IMR-90 (cell line): ENCODE data around the gene ALKBH3. TPM values are rescaled to one million over a fixed set of nuclear protein-coding genes. Genes with fewer than 3 reads are reported as not detected.

Source experiments
- ATAC-seq: fragments of 200-7000 bp; cut with Tn5 transposase; 2 replicates; pipeline ENCODE4 v1.9.1; 2020; ENCODE audit warnings: low read depth, mild to moderate bottlenecking, moderate library complexity
- BruUV-seq: library from RNA; stranded (reverse); fragments of 400-500 nt; replicated peaks from 2 replicates; lab custom pipeline; 2021; lab: Mats Ljungman, UMichigan
- CTCF ChIA-PET: fragments of 300-600 bp; formaldehyde crosslinking; extraction: SDS; loops from one replicate; lab custom pipeline; 2021; ENCODE audit warnings: antibody characterized with exemption; lab: Yijun Ruan, JAX
- POLR2A ChIA-PET: fragments of 300-600 bp; sonication (Branson Sonifier 250); formaldehyde crosslinking; loops from one replicate; lab custom pipeline; 2022; ENCODE audit warnings: antibody characterized with exemption; ENCODE audit not compliant: unreplicated experiment; lab: Charles Lee
- DNase-seq: peaks from one replicate; pipeline ENCODE4 v3.0.0; 2013
- H2AFZ ChIP-seq: replicated peaks from 2 replicates; pipeline ENCODE3; 2013; ENCODE audit warnings: low read length, mild to moderate bottlenecking; ENCODE audit not compliant: poor library complexity
- H2AK5ac ChIP-seq: 2 replicates; pipeline ENCODE4 v1.6.1; 2013; ENCODE audit warnings: low read depth, low read length, inconsistent platforms
- H2AK9ac ChIP-seq: replicated peaks from 2 replicates; pipeline ENCODE3; 2013; ENCODE audit warnings: mild to moderate bottlenecking, low read depth, low read length, moderate library complexity; ENCODE audit not compliant: poor library complexity
- H2BK120ac ChIP-seq: 2 replicates; pipeline ENCODE4 v1.6.1; 2013; ENCODE audit warnings: low read depth, low read length, inconsistent platforms
- H2BK15ac ChIP-seq: 3 replicates; pipeline ENCODE4 v1.6.1; 2013; ENCODE audit warnings: low read depth, low read length, inconsistent platforms
- H2BK20ac ChIP-seq: 2 replicates; pipeline ENCODE4 v1.6.1; 2013; ENCODE audit warnings: low read depth, mild to moderate bottlenecking, inconsistent platforms, low read length, moderate library complexity
- H2BK5ac ChIP-seq: 2 replicates; pipeline ENCODE4 v1.6.1; 2013; ENCODE audit warnings: mild to moderate bottlenecking, low read depth, low read length, inconsistent platforms; ENCODE audit not compliant: poor library complexity, severe bottlenecking
- H3K14ac ChIP-seq: replicated peaks from 2 replicates; pipeline ENCODE4 v1.6.1; 2013; ENCODE audit warnings: low read depth, low read length, inconsistent platforms
- H3K18ac ChIP-seq: 2 replicates; pipeline ENCODE4 v1.6.1; 2013; ENCODE audit warnings: low read depth, low read length, control low read depth
- H3K23ac ChIP-seq: 2 replicates; pipeline ENCODE4 v1.6.1; 2013; ENCODE audit warnings: low read depth, low read length, inconsistent platforms
- H3K27ac ChIP-seq: 2 replicates; pipeline ENCODE4 v1.5.1; 2013; ENCODE audit warnings: mild to moderate bottlenecking, control low read depth, low read length; ENCODE audit not compliant: insufficient read depth
- H3K27me3 ChIP-seq: 2 replicates; pipeline ENCODE4 v1.6.1; 2013; ENCODE audit warnings: low read length; ENCODE audit not compliant: control insufficient read depth, insufficient read depth
- H3K36me3 ChIP-seq: 2 replicates; pipeline ENCODE4 v1.6.1; 2013; ENCODE audit warnings: low read length, mixed read lengths; ENCODE audit not compliant: control insufficient read depth, insufficient read depth
- H3K4ac ChIP-seq: 2 replicates; pipeline ENCODE4 v1.6.1; 2013; ENCODE audit warnings: low read depth, low read length, inconsistent platforms
- H3K4me1 ChIP-seq: 2 replicates; pipeline ENCODE4 v1.6.1; 2013; ENCODE audit warnings: low read length, mixed read lengths; ENCODE audit not compliant: control insufficient read depth, insufficient read depth
- H3K4me2 ChIP-seq: 2 replicates; pipeline ENCODE4 v1.6.1; 2013; ENCODE audit warnings: low read depth, mild to moderate bottlenecking, control low read depth, low read length, moderate library complexity
- H3K4me3 ChIP-seq: 2 replicates; pipeline ENCODE4 v1.5.1; 2013; ENCODE audit warnings: low read depth, mild to moderate bottlenecking, control low read depth, low read length, moderate library complexity; ENCODE audit not compliant: insufficient read depth
- H3K56ac ChIP-seq: 2 replicates; pipeline ENCODE4 v1.6.1; 2013; ENCODE audit warnings: low read length, inconsistent platforms; ENCODE audit not compliant: insufficient read depth; ENCODE audit errors: extremely low read depth
- H3K79me1 ChIP-seq, 2 experiments: 2 replicates each; pipeline ENCODE4 v1.6.1; 2013; ENCODE audit warnings: low read length in 2 of 2, inconsistent platforms in 1 of 2, low read depth in 1 of 2
- H3K9ac ChIP-seq: 2 replicates; pipeline ENCODE4 v1.6.1; 2013; ENCODE audit warnings: low read depth, low read length, control low read depth
- H3K9me1 ChIP-seq: 2 replicates; pipeline ENCODE4 v1.6.1; 2013; ENCODE audit warnings: low read length, inconsistent platforms; ENCODE audit not compliant: insufficient read depth
- H3K9me3 ChIP-seq: 2 replicates; pipeline ENCODE4 v1.6.1; 2013; ENCODE audit warnings: low read length; ENCODE audit not compliant: control insufficient read depth, insufficient read depth
- H4K20me1 ChIP-seq: 2 replicates; pipeline ENCODE4 v1.6.1; 2013; ENCODE audit warnings: low read length, inconsistent platforms; ENCODE audit not compliant: insufficient read depth
- H4K5ac ChIP-seq: 2 replicates; pipeline ENCODE4 v1.6.1; 2013; ENCODE audit warnings: mild to moderate bottlenecking, low read depth, low read length, control low read depth
- H4K8ac ChIP-seq, 2 experiments: 2 replicates each; pipeline ENCODE4 v1.6.1; 2013; ENCODE audit warnings: low read depth in 2 of 2, low read length in 2 of 2, control low read depth in 1 of 2, inconsistent platforms in 1 of 2
- H4K91ac ChIP-seq: 2 replicates; pipeline ENCODE4 v1.6.1; 2013; ENCODE audit warnings: low read depth, low read length, inconsistent platforms; ENCODE audit not compliant: insufficient read depth
- BHLHE40 ChIP-seq: fragments of 150-350 bp; IDR thresholded peaks from 2 replicates; pipeline ENCODE4 v1.6.1; 2016; ENCODE audit warnings: mild to moderate bottlenecking, low read depth, low read length
- CEBPB ChIP-seq: IDR thresholded peaks from 2 replicates; pipeline ENCODE4 v1.6.1; 2012; ENCODE audit warnings: low read depth, low read length, improper control_type of control experiment
- CHD1 ChIP-seq: IDR thresholded peaks from 2 replicates; pipeline ENCODE4 v1.6.1; 2012; ENCODE audit warnings: low read depth, low read length, improper control_type of control experiment
- CTCF ChIP-seq: conservative IDR thresholded peaks from 2 replicates; pipeline ENCODE4 v1.5.1; 2012; ENCODE audit warnings: mild to moderate bottlenecking, low read depth, low read length, improper control_type of control experiment
- ELK1 ChIP-seq: fragments of 150-350 bp; IDR thresholded peaks from 2 replicates; pipeline ENCODE4 v1.6.1; 2016; ENCODE audit warnings: low read depth, mild to moderate bottlenecking, low read length, moderate library complexity, borderline replicate concordance
- FOS ChIP-seq: fragments of 150-350 bp; IDR thresholded peaks from 2 replicates; pipeline ENCODE4 v1.6.1; 2016; ENCODE audit warnings: low read depth, low read length
- MAFK ChIP-seq: IDR thresholded peaks from 2 replicates; pipeline ENCODE4 v1.6.1; 2012; ENCODE audit warnings: low read depth, low read length, improper control_type of control experiment
- MAZ ChIP-seq: IDR thresholded peaks from 2 replicates; pipeline ENCODE4 v1.6.1; 2012; ENCODE audit warnings: low read depth, mild to moderate bottlenecking, low read length, improper control_type of control experiment, moderate library complexity, borderline replicate concordance
- MXI1 ChIP-seq: IDR thresholded peaks from 2 replicates; pipeline ENCODE4 v1.6.1; 2012; ENCODE audit warnings: low read depth, mild to moderate bottlenecking, low read length, moderate library complexity, borderline replicate concordance
- NFE2L2 ChIP-seq: fragments of 150-350 bp; IDR thresholded peaks from 2 replicates; pipeline ENCODE4 v1.6.1; 2016; ENCODE audit warnings: low read depth, mild to moderate bottlenecking, low read length
- POLR2A ChIP-seq: IDR thresholded peaks from 2 replicates; pipeline ENCODE4 v1.6.1; 2012; ENCODE audit warnings: mild to moderate bottlenecking, low read depth, low read length
- RAD21 ChIP-seq: IDR thresholded peaks from 2 replicates; pipeline ENCODE4 v1.6.1; 2012; ENCODE audit warnings: low read length, improper control_type of control experiment
- RCOR1 ChIP-seq: IDR thresholded peaks from 2 replicates; pipeline ENCODE4 v1.6.1; 2012; ENCODE audit warnings: mild to moderate bottlenecking, low read length, improper control_type of control experiment; ENCODE audit not compliant: insufficient replicate concordance
- RFX5 ChIP-seq: IDR thresholded peaks from 2 replicates; pipeline ENCODE4 v1.8.0; 2012; ENCODE audit warnings: low read depth, mild to moderate bottlenecking, low read length, moderate library complexity
- SMC3 ChIP-seq: fragments of 150-350 bp; IDR thresholded peaks from 2 replicates; pipeline ENCODE4 v1.6.1; 2016; ENCODE audit warnings: low read depth, mild to moderate bottlenecking, antibody characterized with exemption, low read length, moderate library complexity
- USF2 ChIP-seq: fragments of 150-350 bp; IDR thresholded peaks from 2 replicates; pipeline ENCODE4 v1.6.1; 2017; ENCODE audit warnings: mild to moderate bottlenecking, antibody characterized with exemption, low read length, low read depth
- WGBS, 2 experiments: methylation state at CpG; one replicate each; pipeline versions ENCODE4 v1.1.5 to v1.1.7; 2013; ENCODE audit warnings: missing lambda C conversion rate in 2 of 2; ENCODE audit not compliant: insufficient read length in 1 of 2; ENCODE audit errors: extremely low coverage in 2 of 2; 5-methylcytosine and 5-hydroxymethylcytosine counted together
- dilution Hi-C: fragments of 300-500 bp; cut with HindIII; formaldehyde crosslinking; loops from one replicate; pipeline ENCODE4 v1.14.3; 2018; ENCODE audit warnings: low sequenced_read_pairs; ENCODE audit not compliant: unreplicated experiment
- in situ Hi-C: fragments of 300-500 bp; cut with MboI; formaldehyde crosslinking; loops from 3 replicates; pipeline ENCODE4 v1.14.3; 2019; ENCODE audit warnings: low sequenced_read_pairs, inconsistent platforms, mixed read lengths
- intact Hi-C: fragments of 100-400 bp; cut with micrococcal nuclease; formaldehyde crosslinking; loops from 2 replicates; pipeline ENCODE4 v1.10.0; 2022
- polyA plus RNA-seq, 3 experiments: library from polyadenylated mRNA; depleted of rRNA; stranded (reverse); fragments of >200 nt; gene quantifications; 2 replicates each; pipeline ENCODE4 v1.2.3, GENCODE V29; 2012; ENCODE audit warnings: low replicate concordance in 1 of 3
- total RNA-seq: library from RNA; depleted of rRNA; stranded (reverse); fragments of >200 nt; gene quantifications from 2 replicates; pipeline ENCODE4 v1.2.3, GENCODE V29; 2012

ALKBH3 gene
- total and polyA plus RNA-seq, 2 of the 4 experiments (the other 2 are of a cell fraction) = 27.7 to 62.9 TPM

GRCh38 chr11:43842021-43842420, 38.6 kb upstream of the ALKBH3 start:
- ChIA-PET POLR2A (no interaction called here), CTCF (interaction anchor here (3.1 kb wide), 1 partner anchor 9 kb away, joined by 14 read pairs; no protein-coding TSS in a partner anchor)
- Histone ChIP-seq H4K91ac (no peak overlapping the region), H4K8ac (no peak overlapping the region), H4K20me1 (no peaks in the 10 kb centered on the region), H3K79me1 (no peaks in the 10 kb centered on the region; a peak in 2 of 4 replicates), H3K56ac (no peak overlapping the region), H2AK9ac (no peak overlapping the region), H3K9me1 (peaks cover 3% of the 10 kb centered on the region; the same call in 1 of the 2 replicates), H3K4me1 (no peaks in the 10 kb centered on the region), H3K27ac (no peak overlapping the region), H3K9ac (no peak overlapping the region), H2BK120ac (no peak overlapping the region), H3K36me3 (no peaks in the 10 kb centered on the region), H3K4me3 (no peak overlapping the region), H2BK5ac (no peak overlapping the region), H3K4ac (no peak overlapping the region), H3K18ac (no peak overlapping the region), H3K23ac (no peak overlapping the region), H3K27me3 (no peaks in the 10 kb centered on the region), H2AK5ac (no peak overlapping the region), H2BK20ac (no peak overlapping the region), H4K5ac (no peak overlapping the region), H3K9me3 (no peaks in the 10 kb centered on the region), H3K14ac (no peak overlapping the region), H2BK15ac (no peak overlapping the region), H2AFZ (no peak overlapping the region), H3K4me2 (no peak overlapping the region)
- no peak for TF ChIP-seq POLR2A
- no peak for TF ChIP-seq MXI1
- TF ChIP-seq RCOR1 = no peak
- TF ChIP-seq FOS = no peak
- TF ChIP-seq MAZ = no peak
- no peak for TF ChIP-seq CHD1
- TF ChIP-seq SMC3 = no peak
- TF ChIP-seq RFX5 = no peak
- no peak for TF ChIP-seq NFE2L2
- TF ChIP-seq CEBPB = no peak
- no peak for TF ChIP-seq ELK1
- no peak for TF ChIP-seq BHLHE40
- no peak for TF ChIP-seq USF2
- no peak for TF ChIP-seq MAFK
- no peak for TF ChIP-seq RAD21
- TF ChIP-seq CTCF = no peak
- in situ Hi-C loops = loop anchor here (10.0 kb wide), 1 partner anchor 267 kb away; no protein-coding TSS in a partner anchor
- no TSS peak for BruUV-seq
- intact Hi-C loops = no loop called here
- WGBS, 2 experiments = no CpG with 5 or more reads among the region's 1 CpG
- dilution Hi-C loops = no loop called here
- no peak for ATAC-seq
- no peak for DNase-seq
